ENCODE measurements around the gene FAAH. TPM values are rescaled to one million over a fixed set of nuclear protein-coding genes. Genes with fewer than 3 reads are reported as not detected.

FAAH gene
- total RNA-seq, 1 experiment from 2014 or later, result 38.6 TPM

DNA sequence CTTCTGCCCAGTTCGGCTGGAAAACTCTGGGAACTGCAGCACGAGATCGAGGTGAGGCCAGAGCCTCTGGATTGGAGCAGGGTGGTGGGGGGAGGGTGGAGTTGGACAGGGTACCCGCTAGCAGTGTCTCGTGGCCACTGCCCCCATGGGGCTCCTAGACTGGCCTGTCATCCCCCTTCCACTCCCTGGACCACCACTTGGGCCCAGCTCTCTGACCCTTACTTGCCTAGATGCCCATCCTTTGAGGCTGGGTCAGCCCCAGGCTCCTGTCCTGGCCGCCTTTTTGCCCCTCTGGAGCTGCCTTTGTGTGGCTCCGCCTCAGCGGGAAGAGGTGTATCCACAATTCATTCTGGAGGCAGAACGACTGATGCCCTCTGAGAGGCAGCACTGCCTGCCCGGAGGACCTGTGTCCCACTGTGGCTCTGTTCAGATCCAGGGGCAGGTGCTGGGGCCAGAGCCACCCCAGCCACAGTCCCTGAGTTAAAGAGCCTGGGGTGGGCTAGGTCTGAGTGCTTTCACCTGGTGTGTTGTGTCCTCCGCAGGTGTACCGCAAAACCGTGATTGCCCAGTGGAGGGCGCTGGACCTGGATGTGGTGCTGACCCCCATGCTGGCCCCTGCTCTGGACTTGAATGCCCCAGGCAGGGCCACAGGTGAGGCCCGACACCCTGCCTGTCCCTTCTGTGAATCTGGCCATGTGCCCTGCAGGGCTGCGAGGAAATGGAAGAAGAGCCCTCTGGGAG, 17.7 kb downstream of the FAAH start:
- peaks cover 8% of the 10 kb centered on the region; the same call in 1 of the 2 replicates for H3K36me3 Mint-ChIP-seq
- ChIA-PET POLR2A (no interaction called here), CTCF (interaction anchor here (0.6 to 4.2 kb wide), 13 partner anchors 9 to 117 kb away, joined by 3 to 18 read pairs (median 4); no protein-coding TSS in a partner anchor)
- H3K27ac Mint-ChIP-seq, result peak overlapping the region; percentile 38; the same call in 1 of the 2 replicates
- peak; percentile 78 for ATAC-seq
- peak; percentile 94 for DNase-seq (ENCODE audit: low spot score)
- peaks cover 14% of the 10 kb centered on the region for H3K4me1 Mint-ChIP-seq
- no peaks in the 10 kb centered on the region for H3K9me3 Mint-ChIP-seq
- H3K4me3 Mint-ChIP-seq, result no peak overlapping the region
- TF ChIP-seq, protein P1, sequence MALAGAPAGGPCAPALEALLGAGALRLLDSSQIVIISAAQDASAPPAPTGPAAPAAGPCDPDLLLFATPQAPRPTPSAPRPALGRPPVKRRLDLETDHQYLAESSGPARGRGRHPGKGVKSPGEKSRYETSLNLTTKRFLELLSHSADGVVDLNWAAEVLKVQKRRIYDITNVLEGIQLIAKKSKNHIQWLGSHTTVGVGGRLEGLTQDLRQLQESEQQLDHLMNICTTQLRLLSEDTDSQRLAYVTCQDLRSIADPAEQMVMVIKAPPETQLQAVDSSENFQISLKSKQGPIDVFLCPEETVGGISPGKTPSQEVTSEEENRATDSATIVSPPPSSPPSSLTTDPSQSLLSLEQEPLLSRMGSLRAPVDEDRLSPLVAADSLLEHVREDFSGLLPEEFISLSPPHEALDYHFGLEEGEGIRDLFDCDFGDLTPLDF (CRISPR knock-in tag; IDR thresholded peaks at IDR 0.05), result no peak
- TF ChIP-seq, protein P2, sequence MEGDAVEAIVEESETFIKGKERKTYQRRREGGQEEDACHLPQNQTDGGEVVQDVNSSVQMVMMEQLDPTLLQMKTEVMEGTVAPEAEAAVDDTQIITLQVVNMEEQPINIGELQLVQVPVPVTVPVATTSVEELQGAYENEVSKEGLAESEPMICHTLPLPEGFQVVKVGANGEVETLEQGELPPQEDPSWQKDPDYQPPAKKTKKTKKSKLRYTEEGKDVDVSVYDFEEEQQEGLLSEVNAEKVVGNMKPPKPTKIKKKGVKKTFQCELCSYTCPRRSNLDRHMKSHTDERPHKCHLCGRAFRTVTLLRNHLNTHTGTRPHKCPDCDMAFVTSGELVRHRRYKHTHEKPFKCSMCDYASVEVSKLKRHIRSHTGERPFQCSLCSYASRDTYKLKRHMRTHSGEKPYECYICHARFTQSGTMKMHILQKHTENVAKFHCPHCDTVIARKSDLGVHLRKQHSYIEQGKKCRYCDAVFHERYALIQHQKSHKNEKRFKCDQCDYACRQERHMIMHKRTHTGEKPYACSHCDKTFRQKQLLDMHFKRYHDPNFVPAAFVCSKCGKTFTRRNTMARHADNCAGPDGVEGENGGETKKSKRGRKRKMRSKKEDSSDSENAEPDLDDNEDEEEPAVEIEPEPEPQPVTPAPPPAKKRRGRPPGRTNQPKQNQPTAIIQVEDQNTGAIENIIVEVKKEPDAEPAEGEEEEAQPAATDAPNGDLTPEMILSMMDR (IDR thresholded peaks at IDR 0.05), result peak; percentile 89
- no peaks in the 10 kb centered on the region; the same call in 1 of the 2 replicates for H3K27me3 Mint-ChIP-seq (ENCODE audit: low read depth)

DNA sequence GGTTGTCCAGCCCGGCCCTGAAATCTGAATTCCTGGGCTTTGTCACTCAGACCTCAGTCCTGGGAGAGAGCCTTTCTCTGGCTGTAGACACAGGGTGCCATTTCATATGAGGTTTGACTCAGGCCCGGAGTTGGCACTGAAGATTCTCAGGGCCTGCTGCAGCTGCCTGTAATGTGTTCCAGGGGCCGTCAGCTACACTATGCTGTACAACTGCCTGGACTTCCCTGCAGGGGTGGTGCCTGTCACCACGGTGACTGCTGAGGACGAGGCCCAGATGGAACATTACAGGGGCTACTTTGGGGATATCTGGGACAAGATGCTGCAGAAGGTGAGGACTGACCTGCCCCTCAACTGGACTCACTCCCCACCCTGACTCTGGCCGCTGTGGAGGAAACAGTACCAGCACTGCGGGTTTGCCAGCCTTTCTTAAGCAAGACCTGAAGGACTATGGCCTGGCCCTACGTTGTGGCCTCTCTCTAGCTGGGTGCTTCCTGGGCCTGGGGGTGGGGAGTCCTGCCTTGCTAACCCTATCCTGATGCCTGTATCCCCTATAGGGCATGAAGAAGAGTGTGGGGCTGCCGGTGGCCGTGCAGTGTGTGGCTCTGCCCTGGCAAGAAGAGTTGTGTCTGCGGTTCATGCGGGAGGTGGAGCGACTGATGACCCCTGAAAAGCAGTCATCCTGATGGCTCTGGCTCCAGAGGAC, 18.9 kb downstream of the FAAH start:
- H3K4me1 Mint-ChIP-seq, result 0 out of 2 replicates have a peak, but pooled peaks cover 2% of the 10 kb centered on the region
- no peaks in the 10 kb centered on the region; the same call in 1 of the 2 replicates for H3K27me3 Mint-ChIP-seq (ENCODE audit: low read depth)
- DNase-seq (ENCODE audit: low spot score), result no peak
- peaks cover 6% of the 10 kb centered on the region; the same call in 1 of the 2 replicates for H3K36me3 Mint-ChIP-seq
- H3K4me3 Mint-ChIP-seq, result no peak overlapping the region
- no peak for ATAC-seq
- no peaks in the 10 kb centered on the region for H3K9me3 Mint-ChIP-seq
- CTCF ChIA-PET, result interaction anchor here (0.9 to 4.2 kb wide), 23 partner anchors 9 to 191 kb away, joined by 3 to 21 read pairs (median 5); partner anchors contain the start of gene MKNK1
- POLR2A ChIA-PET, result no interaction called here
- no peak overlapping the region for H3K27ac Mint-ChIP-seq
- no peak for TF ChIP-seq JUN (CRISPR knock-in tag; IDR thresholded peaks at IDR 0.05)
- TF ChIP-seq, protein P3, sequence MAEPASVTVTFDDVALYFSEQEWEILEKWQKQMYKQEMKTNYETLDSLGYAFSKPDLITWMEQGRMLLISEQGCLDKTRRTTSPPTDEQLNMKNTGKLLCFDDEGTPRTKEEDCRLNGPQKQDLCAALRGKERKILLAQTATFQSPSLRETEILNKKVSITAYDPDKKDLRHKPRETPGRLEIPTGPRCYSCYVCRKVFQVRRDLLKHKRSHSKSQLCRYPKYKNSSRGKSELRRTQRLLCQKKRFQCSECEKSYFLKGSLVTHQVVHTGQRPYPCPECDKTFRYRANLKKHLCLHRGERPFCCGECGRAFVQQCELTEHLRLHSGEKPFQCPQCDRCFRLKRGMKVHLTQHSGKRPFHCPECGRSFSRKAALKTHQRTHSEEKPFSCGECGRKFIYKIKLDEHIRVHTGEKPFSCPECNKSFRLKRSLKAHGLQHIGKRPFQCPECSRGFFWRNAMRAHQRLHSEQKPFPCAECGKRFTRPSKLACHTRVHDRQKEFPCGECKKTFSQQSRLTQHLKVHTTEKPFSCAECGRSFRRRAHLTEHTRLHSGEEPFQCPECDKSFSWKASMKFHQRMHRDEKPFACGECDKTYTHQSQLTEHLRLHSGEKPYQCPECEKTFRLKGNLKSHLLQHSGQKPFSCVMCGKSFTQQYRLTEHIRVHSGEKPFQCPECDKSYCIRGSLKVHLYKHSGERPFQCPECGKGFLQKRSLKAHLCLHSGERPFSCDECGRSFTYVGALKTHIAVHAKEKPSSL (CRISPR knock-in tag; conservative IDR thresholded peaks at IDR 0.05), result no peak
- no peak for TF ChIP-seq ZNF423 (CRISPR knock-in tag; IDR thresholded peaks at IDR 0.05)
- TF ChIP-seq, protein P4, sequence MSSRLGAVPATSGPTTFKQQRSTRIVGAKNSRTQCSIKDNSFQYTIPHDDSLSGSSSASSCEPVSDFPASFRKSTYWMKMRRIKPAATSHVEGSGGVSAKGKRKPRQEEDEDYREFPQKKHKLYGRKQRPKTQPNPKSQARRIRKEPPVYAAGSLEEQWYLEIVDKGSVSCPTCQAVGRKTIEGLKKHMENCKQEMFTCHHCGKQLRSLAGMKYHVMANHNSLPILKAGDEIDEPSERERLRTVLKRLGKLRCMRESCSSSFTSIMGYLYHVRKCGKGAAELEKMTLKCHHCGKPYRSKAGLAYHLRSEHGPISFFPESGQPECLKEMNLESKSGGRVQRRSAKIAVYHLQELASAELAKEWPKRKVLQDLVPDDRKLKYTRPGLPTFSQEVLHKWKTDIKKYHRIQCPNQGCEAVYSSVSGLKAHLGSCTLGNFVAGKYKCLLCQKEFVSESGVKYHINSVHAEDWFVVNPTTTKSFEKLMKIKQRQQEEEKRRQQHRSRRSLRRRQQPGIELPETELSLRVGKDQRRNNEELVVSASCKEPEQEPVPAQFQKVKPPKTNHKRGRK (CRISPR knock-in tag; IDR thresholded peaks at IDR 0.05; ENCODE audit: borderline replicate concordance), result no peak
- TF ChIP-seq TEAD4 (CRISPR knock-in tag; IDR thresholded peaks at IDR 0.05), result no peak
- TF ChIP-seq NR3C1 (CRISPR knock-in tag; conservative IDR thresholded peaks at IDR 0.05; ENCODE audit: low read depth), result no peak
- no peak for TF ChIP-seq ESRRA (CRISPR knock-in tag; IDR thresholded peaks at IDR 0.05; ENCODE audit: borderline replicate concordance)
- TF ChIP-seq, protein P5, sequence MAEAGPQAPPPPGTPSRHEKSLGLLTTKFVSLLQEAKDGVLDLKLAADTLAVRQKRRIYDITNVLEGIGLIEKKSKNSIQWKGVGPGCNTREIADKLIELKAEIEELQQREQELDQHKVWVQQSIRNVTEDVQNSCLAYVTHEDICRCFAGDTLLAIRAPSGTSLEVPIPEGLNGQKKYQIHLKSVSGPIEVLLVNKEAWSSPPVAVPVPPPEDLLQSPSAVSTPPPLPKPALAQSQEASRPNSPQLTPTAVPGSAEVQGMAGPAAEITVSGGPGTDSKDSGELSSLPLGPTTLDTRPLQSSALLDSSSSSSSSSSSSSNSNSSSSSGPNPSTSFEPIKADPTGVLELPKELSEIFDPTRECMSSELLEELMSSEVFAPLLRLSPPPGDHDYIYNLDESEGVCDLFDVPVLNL (CRISPR knock-in tag; IDR thresholded peaks at IDR 0.05; ENCODE audit: borderline replicate concordance, low read depth), result no peak
- no peak for TF ChIP-seq CREM (CRISPR knock-in tag; IDR thresholded peaks at IDR 0.05)
- TF ChIP-seq, protein P6, sequence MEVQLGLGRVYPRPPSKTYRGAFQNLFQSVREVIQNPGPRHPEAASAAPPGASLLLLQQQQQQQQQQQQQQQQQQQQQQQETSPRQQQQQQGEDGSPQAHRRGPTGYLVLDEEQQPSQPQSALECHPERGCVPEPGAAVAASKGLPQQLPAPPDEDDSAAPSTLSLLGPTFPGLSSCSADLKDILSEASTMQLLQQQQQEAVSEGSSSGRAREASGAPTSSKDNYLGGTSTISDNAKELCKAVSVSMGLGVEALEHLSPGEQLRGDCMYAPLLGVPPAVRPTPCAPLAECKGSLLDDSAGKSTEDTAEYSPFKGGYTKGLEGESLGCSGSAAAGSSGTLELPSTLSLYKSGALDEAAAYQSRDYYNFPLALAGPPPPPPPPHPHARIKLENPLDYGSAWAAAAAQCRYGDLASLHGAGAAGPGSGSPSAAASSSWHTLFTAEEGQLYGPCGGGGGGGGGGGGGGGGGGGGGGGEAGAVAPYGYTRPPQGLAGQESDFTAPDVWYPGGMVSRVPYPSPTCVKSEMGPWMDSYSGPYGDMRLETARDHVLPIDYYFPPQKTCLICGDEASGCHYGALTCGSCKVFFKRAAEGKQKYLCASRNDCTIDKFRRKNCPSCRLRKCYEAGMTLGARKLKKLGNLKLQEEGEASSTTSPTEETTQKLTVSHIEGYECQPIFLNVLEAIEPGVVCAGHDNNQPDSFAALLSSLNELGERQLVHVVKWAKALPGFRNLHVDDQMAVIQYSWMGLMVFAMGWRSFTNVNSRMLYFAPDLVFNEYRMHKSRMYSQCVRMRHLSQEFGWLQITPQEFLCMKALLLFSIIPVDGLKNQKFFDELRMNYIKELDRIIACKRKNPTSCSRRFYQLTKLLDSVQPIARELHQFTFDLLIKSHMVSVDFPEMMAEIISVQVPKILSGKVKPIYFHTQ (CRISPR knock-in tag; IDR thresholded peaks at IDR 0.05), result no peak
- TF ChIP-seq, protein P7, sequence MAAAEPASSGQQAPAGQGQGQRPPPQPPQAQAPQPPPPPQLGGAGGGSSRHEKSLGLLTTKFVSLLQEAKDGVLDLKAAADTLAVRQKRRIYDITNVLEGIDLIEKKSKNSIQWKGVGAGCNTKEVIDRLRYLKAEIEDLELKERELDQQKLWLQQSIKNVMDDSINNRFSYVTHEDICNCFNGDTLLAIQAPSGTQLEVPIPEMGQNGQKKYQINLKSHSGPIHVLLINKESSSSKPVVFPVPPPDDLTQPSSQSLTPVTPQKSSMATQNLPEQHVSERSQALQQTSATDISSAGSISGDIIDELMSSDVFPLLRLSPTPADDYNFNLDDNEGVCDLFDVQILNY (CRISPR knock-in tag; IDR thresholded peaks at IDR 0.05), result no peak
- no peak for TF ChIP-seq ETV6 (CRISPR knock-in tag; IDR thresholded peaks at IDR 0.05)
- no peak for TF ChIP-seq GABPB1 (CRISPR knock-in tag; IDR thresholded peaks at IDR 0.05)

All from WTC11 (cell line).